Gastroesophageal sphincter (tissue), 4 donors: ENCODE data around the gene TARS3. TPM values are rescaled to one million over a fixed set of nuclear protein-coding genes. Genes with fewer than 3 reads are reported as not detected.

Experiments used
- ATAC-seq: fragments of 150-250 bp; one replicate; pipeline ENCODE4 v1.9.1; 2016; ENCODE audit warnings: mild to moderate bottlenecking, moderate library complexity
- H3K27ac ChIP-seq, 4 donors: fragments of 200-600 bp; sonication (generic) in 3 of 4; 1 replicate in 3 of 4; 2 replicates in 1 of 4; pipeline ENCODE4 v1.5.1; 2016 to 2019
- H3K27me3 ChIP-seq: fragments of 200-600 bp; sonication (generic); one replicate; pipeline ENCODE4 v1.5.1; 2019
- H3K36me3 ChIP-seq, 2 donors: fragments of 200-600 bp; sonication (generic); one replicate each; pipeline ENCODE4 v1.5.1; 2019; ENCODE audit warnings: control low read depth in 1 of 2
- H3K4me1 ChIP-seq, 3 donors: fragments of 200-600 bp; sonication (generic); 1 replicate in 2 of 3; 2 replicates in 1 of 3; pipeline ENCODE4 v1.5.1; 2016 to 2019; ENCODE audit warnings: control low read depth in 2 of 3
- H3K4me3 ChIP-seq, 2 donors: fragments of 200-600 bp; sonication (generic); one replicate each; pipeline ENCODE4 v1.5.1; 2019; ENCODE audit warnings: mild to moderate bottlenecking in 1 of 2, moderate library complexity in 1 of 2
- H3K9me3 ChIP-seq, 3 donors: fragments of 200-600 bp; sonication (generic); one replicate each; pipeline ENCODE4 v1.5.1; 2017 to 2019; ENCODE audit warnings: control low read depth in 2 of 3
- EP300 ChIP-seq: sonication (generic); formaldehyde crosslinking; IDR thresholded peaks from one replicate; pipeline ENCODE4 v1.6.1; 2017; ENCODE audit warnings: antibody characterized with exemption, mild to moderate bottlenecking
- POLR2A ChIP-seq, 2 donors: fragments of 450-650 bp; IDR thresholded peaks; one replicate each; pipeline ENCODE4 v1.6.1; 2017; ENCODE audit warnings: antibody characterized with exemption in 2 of 2, mild to moderate bottlenecking in 2 of 2, moderate library complexity in 1 of 2
- POLR2AphosphoS5 ChIP-seq: sonication (generic); formaldehyde crosslinking; IDR thresholded peaks from one replicate; pipeline ENCODE4 v1.6.1; 2017; ENCODE audit warnings: antibody characterized with exemption
- WGBS, 2 donors: methylation state at CpG; one replicate each; pipeline ENCODE4 v1.1.5; 2018; ENCODE audit warnings: low coverage in 1 of 2; 5-methylcytosine and 5-hydroxymethylcytosine counted together
- total RNA-seq, 4 donors: library from RNA; depleted of rRNA; stranded (reverse); fragments of >200 nt; gene quantifications; one replicate each; pipeline ENCODE4 v1.1.0, GENCODE V29; 2016
- TF ChIP-seq, protein P1 (sequence below), 4 experiments: fragments of 200-600 bp in 2 of 4; fragments of 450-650 bp in 2 of 4; sonication (generic) in 1 of 4; IDR thresholded peaks; one replicate each; pipeline ENCODE4 v1.5.1; 2017 to 2019; ENCODE audit warnings: antibody characterized with exemption in 4 of 4, mild to moderate bottlenecking in 2 of 4, moderate library complexity in 2 of 4

The TARS3 gene
- total RNA-seq, 4 donors from 2014 or later: 19.2 to 49.0 (median 26.7) TPM

DNA sequence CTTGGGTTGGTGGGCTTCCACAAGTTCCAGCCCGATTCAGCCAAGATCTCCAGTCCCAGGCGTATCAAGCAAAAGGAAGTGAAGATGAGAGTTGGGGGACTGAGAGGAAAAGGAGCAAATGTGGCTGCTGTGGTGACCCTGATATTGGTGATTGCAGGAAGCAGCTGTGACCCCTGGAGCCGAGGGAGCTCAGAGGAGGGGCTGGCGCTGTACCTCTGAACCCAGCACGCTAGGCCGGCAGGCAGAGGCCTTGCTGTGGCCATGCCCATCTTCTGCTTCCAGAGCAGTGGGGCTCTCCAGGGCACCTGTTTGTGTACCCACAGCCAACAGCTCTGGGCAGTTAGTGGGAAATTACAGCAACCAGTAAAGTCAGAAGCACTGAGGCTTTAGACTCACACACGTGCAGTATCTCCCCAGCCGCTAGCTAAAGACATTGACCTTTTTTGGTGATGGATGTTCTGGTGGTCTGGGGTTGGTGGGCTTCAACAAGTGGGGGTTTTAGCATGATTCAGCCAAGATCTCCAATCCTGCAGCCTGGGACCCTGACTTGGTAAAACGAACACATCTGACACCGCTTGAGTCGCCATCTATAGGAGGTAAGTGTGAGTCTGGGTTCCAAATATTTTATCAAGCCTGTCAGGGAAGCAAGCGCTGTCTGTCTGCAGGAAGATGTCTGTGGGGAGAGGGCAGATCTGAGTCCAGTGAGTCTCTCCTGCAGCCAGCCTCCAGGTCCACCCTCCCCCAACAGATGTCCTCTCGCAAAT lies 105.2 kb downstream of the TARS3 start:
- H3K27me3 ChIP-seq: no peaks in the 10 kb centered on the region
- peaks cover 0 to 4% of the 10 kb centered on the region in 2 donors for H3K36me3 ChIP-seq
- peaks cover 0 to 41% (median 9%) of the 10 kb centered on the region in 3 donors for H3K4me1 ChIP-seq
- TF ChIP-seq POLR2A (IDR thresholded peaks at IDR 0.05) (no peak), EP300 (no peak), POLR2AphosphoS5 (no peak)
- TF ChIP-seq, protein P1, sequence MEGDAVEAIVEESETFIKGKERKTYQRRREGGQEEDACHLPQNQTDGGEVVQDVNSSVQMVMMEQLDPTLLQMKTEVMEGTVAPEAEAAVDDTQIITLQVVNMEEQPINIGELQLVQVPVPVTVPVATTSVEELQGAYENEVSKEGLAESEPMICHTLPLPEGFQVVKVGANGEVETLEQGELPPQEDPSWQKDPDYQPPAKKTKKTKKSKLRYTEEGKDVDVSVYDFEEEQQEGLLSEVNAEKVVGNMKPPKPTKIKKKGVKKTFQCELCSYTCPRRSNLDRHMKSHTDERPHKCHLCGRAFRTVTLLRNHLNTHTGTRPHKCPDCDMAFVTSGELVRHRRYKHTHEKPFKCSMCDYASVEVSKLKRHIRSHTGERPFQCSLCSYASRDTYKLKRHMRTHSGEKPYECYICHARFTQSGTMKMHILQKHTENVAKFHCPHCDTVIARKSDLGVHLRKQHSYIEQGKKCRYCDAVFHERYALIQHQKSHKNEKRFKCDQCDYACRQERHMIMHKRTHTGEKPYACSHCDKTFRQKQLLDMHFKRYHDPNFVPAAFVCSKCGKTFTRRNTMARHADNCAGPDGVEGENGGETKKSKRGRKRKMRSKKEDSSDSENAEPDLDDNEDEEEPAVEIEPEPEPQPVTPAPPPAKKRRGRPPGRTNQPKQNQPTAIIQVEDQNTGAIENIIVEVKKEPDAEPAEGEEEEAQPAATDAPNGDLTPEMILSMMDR (IDR thresholded peaks at IDR 0.05): no peak
- 64 to 82% methylated on average over 2 to 5 of the region's 13 CpGs for WGBS, 2 donors
- no peak for ATAC-seq
- no peak overlapping the region for H3K27ac ChIP-seq
- H3K4me3 ChIP-seq: no peak overlapping the region
- H3K9me3 ChIP-seq: peaks cover 0 to 7% (median 0%) of the 10 kb centered on the region in 3 donors

DNA sequence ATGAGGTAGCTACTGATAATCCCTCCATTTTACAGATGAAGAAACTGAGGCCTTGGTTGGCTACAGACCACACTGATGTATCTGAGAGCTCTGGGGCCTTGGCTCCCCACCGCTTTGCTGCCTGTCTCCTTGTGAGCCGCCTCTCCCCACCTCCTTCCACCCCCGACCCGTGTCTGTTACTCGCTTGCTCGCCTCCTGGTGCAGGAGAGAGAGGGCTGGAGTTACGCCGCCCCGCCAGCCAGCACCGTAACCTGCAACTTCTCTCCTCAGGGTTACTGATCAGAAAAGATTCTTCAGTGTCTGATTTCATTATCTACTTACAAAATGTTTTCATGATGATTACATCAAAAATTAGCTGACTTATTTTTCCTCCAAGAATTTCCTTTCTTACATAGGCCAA lies 106.2 kb downstream of the TARS3 start:
- WGBS, 2 donors: 77% methylated on average over 6 of the region's 10 CpGs; no CpG with 5 or more reads in 1 of the 2 donors

DNA sequence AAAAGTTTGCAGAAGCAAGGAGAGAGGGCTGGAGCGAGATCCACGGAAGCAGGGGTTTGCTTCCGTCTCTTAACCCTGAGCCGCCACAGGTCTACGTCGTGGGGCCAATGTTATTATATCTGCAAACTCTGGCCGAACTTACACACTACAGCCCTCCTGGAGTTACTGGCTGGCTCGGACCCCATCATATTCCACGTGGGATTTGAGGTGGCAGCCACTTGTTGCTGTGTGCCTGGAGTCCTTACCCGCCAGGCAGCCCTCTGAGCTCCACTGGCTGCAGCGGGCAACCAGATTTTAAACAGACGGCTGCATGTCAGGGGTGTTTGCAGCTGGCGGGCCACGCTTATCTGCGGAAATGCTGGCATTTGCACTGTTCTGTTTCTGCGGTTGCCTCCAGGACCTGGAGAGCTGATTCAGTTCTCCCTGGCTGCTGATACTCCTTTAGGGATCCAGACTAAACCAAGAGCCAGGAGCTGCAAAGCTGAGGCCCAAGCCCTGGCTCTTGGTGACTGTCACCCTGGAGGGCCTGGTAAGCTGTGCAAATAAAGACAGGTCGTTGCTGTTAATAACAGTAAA lies 106.8 kb downstream of the TARS3 start:
- H3K9me3 ChIP-seq: no peaks in the 10 kb centered on the region
- no peaks in the 10 kb centered on the region for H3K27me3 ChIP-seq
- H3K4me3 ChIP-seq: no peak overlapping the region
- peaks cover 0 to 57% (median 14%) of the 10 kb centered on the region in 3 donors for H3K4me1 ChIP-seq
- ATAC-seq: no peak
- TF ChIP-seq POLR2A (IDR thresholded peaks at IDR 0.05) (no peak), EP300 (no peak), POLR2AphosphoS5 (no peak)
- TF ChIP-seq, protein P1 (IDR thresholded peaks at IDR 0.05): no peak
- no peaks in the 10 kb centered on the region for H3K36me3 ChIP-seq
- H3K27ac ChIP-seq: no peak overlapping the region
- WGBS, 2 donors: 83 to 89% methylated on average over 9 to 10 of the region's 17 CpGs

More for the DNA sequence above, 106.2 kb downstream of the TARS3 start:
- H3K4me3 ChIP-seq: no peak overlapping the region
- TF ChIP-seq POLR2A (IDR thresholded peaks at IDR 0.05) (no peak), EP300 (no peak), POLR2AphosphoS5 (no peak)
- TF ChIP-seq, protein P1 (IDR thresholded peaks at IDR 0.05): no peak
- no peaks in the 10 kb centered on the region for H3K36me3 ChIP-seq
- no peaks in the 10 kb centered on the region for H3K27me3 ChIP-seq
- no peak for ATAC-seq
- no peak overlapping the region for H3K27ac ChIP-seq
- H3K9me3 ChIP-seq: peaks cover 0 to 2% (median 0%) of the 10 kb centered on the region in 3 donors
- H3K4me1 ChIP-seq: peaks cover 0 to 51% (median 12%) of the 10 kb centered on the region in 3 donors

DNA sequence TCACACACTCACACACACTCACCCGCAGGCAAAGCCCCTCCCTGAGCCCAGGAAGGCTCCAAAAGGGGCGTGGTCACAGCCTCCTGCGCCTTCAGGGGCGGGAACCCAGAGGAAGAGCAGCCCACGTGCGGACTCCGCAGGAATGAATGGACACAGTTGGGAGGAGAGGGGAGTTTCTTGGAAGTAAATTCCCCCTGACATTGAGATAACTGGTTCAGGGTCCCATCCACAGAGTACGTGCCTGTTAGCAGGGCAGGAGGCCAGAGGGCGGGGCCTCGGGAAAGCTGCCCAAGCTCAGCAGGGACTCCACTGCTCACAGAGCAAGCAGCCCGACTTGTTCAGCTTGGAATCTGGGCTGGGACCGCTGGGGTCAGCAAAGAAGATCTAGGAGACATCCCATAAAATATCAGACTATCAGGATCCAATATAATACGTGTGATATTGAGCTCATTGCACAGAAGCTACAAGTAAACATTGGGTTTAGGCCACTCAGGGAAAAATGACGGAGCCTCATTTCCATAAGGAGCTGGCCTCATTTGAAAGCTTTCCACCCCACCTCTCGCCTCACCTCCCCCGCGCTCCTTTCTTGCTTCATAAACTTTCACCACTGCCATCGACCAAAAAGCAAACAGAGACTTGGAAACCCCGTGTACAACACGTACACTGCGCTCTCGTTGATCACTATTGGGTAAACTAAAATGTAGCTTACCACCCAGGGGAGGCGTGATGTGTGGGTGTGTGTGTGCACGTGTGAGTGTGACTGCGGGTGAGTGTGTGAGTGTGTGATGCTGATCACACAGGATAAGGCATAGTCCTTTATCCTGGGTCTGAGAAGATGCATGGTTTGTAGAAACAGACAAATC lies 108.1 kb downstream of the TARS3 start:
- Histone ChIP-seq H3K4me3 (peak overlapping the region in 1 of 2 donors; percentile 22), H3K27ac (peak overlapping the region in 3 of 4 donors; percentile 35 to 65 (median 59)), H3K27me3 (no peaks in the 10 kb centered on the region), H3K36me3 (no peaks in the 10 kb centered on the region), H3K4me1 (peaks cover 0 to 62% (median 14%) of the 10 kb centered on the region in 3 donors), H3K9me3 (no peaks in the 10 kb centered on the region)
- peak; percentile 76 for ATAC-seq
- TF ChIP-seq POLR2A (IDR thresholded peaks at IDR 0.05): no peak
- TF ChIP-seq POLR2AphosphoS5: no peak
- no peak for TF ChIP-seq EP300
- TF ChIP-seq, protein P1 (IDR thresholded peaks at IDR 0.05): no peak
- 22 to 34% methylated on average over 7 to 20 of the region's 25 CpGs for WGBS, 2 donors
